ENCODE data around the gene CDX1.

CDX1 gene

DNA sequence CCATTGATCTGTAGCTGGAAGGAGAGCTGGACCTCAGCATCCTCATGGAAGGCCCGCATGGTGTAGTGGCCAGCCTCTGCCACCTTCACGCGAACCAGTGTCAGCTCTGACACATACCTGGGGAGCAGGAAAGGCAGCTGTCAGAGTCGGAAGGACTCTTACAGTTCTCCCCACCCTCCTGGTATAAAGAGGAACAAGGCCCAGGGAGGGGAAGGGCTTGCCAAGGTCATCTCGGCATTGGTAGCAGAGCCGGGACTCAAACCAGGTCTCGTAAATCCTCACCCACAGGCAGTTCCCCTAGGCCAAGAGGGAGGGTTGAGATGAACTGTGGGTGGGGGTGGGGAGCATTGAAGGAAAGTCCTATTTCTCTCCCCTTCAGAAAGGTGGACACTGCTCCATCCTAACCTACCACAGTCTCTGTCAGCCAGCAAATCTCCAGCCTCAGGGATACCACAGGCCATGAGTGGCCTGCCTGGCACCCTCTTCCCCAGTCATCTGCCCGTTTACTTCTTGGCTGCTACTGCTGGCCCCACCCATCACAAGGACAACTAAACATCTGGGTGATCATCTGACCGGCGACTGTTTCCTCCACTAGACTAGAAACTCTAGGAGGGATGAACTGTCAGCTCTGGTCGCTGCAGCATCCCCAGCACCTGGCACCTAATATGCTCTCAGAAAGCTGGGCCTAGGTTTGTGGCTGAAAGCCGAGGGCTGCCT is 34.4 kb upstream of the CDX1 start:
- ATAC-seq: no peak

DNA sequence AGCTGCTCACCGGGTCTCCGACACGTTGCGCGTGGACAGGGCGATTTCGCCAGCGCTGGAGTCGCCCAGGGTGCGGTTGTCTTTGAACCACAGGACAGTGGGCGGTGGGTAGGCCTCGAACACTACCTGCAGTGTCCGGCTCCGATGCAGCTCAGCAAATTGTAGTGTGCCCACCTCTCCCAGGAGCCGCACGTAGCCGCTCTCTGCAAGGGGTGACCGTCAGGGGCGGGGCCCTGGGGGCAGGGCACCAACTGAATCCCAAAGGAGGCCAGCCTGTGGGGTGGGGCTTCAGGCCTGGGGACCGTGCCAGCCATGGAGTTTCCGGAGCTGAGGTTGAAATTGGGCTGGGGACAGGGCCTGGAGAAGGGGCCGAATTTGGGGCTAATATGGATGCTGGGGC is 33.8 kb upstream of the CDX1 start:
- ATAC-seq: no peak

- ATAC-seq: no peak
These were observed 32.9 kb upstream of the CDX1 start for GRCh38 chr5:150133581-150134197.

DNA sequence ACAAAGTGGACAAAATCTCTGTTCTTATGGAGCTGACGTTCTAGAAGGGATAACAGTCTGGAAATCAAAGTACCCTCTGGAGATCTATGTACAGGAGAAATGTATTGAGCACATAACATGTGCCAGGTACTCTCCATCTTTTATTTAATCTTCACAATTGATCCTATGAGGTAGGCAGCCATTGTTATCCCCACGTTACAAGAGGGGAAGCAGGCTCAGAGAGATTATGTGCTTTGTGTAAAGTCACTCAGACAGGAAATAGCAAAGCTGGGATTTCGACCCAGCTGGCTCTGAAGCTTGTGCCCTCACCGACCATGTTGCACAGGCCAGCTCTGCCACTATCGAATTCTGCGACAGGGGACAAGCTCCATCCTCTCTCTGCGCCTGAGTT is 32.4 kb upstream of the CDX1 start:
- no peak for ATAC-seq

DNA sequence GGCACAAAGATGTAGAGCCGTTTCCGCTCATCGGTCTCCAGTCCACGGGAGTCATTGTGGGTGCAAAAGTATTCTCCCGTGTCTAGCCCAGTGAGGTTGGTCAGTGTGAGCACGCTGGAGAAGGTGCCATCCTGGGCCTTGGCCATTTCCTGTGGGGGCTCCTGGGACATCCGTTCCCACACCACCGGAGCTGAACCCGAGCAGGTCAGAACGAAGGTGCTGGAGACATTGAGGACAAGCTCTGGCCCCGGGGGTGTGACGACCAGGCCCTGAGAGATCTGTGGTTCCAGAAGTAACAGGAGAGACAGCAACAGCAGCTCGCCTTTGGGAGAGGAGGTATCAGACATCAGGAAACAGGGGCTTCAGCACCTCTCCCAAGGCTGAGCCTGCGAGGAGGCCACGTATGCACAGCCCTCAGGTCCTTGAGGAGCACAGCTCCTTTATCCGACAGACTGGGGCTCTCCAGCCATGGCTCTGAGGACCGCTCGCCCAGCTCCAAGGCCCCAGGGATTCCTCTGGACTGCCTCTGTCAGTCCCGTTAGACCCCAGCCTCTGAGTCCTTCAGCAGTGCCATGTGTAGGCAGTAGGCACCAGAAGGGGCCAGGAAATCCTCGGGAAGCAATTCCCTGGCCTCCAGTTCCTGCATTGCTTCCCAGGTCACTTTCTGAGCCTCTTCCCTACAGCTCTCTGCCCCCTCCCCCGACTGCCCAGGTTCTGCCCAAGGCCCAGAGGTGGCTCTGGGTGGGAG is 30.8 kb upstream of the CDX1 start:
- no peak for ATAC-seq

- ATAC-seq: no peak
These were observed 30.0 kb upstream of the CDX1 start for GRCh38 chr5:150136305-150137167.

- no peak for ATAC-seq
These were observed 29.2 kb upstream of the CDX1 start for GRCh38 chr5:150137168-150137957.

- ATAC-seq: no peak
These were observed 28.6 kb upstream of the CDX1 start for GRCh38 chr5:150137997-150138396.

DNA sequence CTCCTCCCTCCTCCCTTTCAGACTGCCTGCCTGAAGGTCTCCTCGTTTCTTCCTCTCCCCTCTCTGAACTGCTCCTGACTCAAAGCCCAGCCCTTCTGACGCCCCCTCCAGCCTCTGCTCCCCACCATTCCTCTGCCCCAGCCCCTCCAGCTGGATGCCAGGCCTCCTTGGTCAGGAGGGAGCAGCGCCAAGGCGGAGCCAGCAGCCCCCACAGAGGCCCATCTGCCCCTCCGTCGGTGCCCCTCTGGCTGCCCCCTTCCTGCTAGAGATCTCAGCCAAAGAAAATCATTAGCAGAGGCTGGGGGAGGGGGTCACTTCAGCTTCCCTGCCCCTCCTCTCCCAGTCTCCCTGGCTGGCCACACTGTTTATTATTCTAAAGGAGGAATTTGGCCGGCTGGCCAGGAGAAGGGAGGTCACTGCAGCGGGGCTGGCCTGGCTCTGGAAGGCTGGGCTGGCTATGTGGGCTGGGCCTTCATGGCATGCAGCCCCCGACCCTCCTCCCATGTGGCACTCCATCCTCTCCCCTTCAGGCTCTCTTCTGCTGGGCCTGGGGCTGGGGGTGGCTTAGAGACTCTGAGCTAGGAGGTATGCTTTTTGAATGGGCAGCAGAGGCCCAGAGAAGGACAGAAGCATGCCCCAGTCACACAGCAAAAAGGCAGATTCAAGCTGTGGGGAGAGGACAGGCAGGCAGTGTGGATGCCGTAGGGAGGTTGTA is 27.9 kb upstream of the CDX1 start:
- no peak for ATAC-seq

GRCh38 chr5:150139334-150139733 is 27.2 kb upstream of the CDX1 start:
- no peak for ATAC-seq

- no peak for ATAC-seq
These were observed 25.7 kb upstream of the CDX1 start for GRCh38 chr5:150140830-150141229.

DNA sequence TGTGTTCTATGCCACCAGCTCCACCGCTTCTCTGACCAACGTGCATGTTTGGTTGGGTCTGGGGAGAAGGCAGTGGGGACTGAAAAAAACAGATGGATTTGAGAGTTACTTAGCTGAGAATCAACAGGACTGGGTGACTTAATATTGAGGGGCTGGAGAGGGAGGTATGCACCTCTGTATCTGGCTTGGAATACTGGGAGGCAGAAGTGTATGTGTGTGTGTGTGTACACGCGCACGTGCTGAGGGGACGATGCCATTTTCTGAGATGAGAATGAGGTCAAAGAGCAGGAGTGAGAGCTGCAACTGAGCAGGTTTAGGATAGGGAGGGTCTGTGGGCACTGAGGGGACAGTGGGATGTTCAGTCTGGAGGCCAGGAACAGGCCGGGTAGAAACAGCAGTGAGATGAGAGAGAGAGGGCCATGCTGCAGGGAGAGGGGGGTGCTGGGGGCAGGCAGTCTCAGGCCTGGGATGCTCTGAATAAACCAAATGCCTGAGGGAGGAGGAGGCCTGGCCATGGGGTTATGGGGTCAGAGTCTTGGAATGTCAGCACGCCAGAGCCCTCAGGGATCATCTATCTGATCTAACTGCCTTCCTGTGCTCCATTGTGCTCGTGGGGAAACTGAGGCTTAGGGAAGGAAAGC is 24.9 kb upstream of the CDX1 start:
- no peak for ATAC-seq

GRCh38 chr5:150142185-150142958 is 24.2 kb upstream of the CDX1 start:
- no peak for ATAC-seq

- no peak for ATAC-seq
These were observed 23.6 kb upstream of the CDX1 start for GRCh38 chr5:150142959-150143349.

DNA sequence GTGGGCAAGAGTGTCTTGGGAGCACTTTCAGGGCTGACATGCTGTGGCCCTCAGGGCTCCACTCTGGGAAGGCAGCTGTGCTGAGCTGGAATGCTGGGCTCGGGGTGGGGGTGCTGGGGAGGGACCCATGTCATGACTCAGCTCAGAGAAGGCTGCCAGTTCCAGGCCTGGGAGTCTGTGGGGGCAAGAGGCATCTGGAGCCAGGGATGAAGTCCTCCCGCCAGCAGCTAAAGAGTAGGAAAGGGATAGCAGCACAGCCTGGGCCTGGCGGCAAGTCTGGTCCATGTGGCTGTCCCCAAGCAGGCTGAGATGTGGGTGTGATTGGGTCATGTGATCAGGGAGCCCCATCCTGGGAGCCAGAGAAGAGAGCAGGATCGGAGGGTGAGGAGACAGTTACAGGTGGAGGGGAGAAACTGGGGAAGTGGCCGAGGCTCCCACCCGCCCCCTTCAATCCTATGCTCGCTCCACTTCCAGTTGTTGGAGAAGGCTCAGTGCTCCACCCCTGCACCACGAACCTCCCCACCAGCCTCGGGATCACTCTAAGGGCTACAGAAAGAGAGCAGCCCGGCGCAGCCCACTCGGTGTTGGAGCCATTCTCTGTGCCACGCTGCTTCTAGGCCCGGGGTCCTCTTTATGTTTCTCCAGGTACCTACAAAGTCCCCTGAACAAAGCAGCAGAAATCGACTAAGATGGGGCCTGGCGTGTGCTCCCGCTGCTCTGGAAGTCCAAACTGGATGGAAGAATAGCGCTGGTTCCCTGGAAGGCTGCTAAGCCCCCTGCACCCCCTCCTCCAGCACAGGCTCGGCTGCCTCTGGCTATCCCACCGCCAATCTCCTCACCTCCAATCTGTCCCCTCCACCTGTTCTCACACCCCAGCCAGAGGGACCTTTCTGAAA is 23.0 kb upstream of the CDX1 start:
- ATAC-seq: no peak

GRCh38 chr5:150144246-150144801 is 22.3 kb upstream of the CDX1 start:
- no peak for ATAC-seq

- ATAC-seq: no peak
These were observed 21.7 kb upstream of the CDX1 start for GRCh38 chr5:150144879-150145278.

DNA sequence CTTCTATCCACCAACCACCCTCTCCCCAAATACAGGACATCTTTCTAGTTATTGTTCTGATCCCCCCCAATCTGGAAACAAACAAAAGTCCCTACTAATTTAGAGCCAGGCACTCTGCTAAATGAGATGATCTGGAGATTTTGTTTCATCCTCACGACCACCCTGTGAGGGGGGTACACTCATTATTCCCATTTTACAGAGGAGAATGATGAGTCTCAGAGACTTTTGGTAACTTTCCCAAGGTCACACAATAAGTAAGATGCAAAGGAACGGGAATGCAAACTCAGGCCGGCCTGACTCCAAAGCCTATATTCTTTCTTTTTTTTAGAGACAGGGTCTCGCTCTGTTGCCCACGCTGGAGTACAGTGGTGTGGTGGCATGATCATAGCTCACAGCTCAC is 20.3 kb upstream of the CDX1 start:
- no peak for ATAC-seq
